Skin of body (tissue), 2 donors: ENCODE measurements around the gene PER1. TPM values are rescaled to one million over a fixed set of nuclear protein-coding genes. Genes with fewer than 3 reads are reported as not detected.
"Not testable (repeated sequence)": the region's sequence is repeated elsewhere in the genome, so short reads cannot be mapped to it uniquely, and the experiment has no call there.

Experiments used
- DNase-seq: peaks from one replicate; lab custom pipeline; 2025; lab: John Stamatoyannopoulos, UW
- total RNA-seq: library from RNA; depleted of rRNA; stranded (reverse); fragments of >200 nt; gene quantifications from one replicate; pipeline ENCODE4 v1.2.3, GENCODE V29; 2014

PER1 gene
- total RNA-seq, 1 donor from 2014 or later = 83.5 TPM

- DNase-seq = no peak
Observed at GRCh38 chr17:8120520-8121406, 31.4 kb downstream of the PER1 start.

GRCh38 chr17:8119581-8120519 is 32.4 kb downstream of the PER1 start:
- peak; percentile 94 for DNase-seq

DNA sequence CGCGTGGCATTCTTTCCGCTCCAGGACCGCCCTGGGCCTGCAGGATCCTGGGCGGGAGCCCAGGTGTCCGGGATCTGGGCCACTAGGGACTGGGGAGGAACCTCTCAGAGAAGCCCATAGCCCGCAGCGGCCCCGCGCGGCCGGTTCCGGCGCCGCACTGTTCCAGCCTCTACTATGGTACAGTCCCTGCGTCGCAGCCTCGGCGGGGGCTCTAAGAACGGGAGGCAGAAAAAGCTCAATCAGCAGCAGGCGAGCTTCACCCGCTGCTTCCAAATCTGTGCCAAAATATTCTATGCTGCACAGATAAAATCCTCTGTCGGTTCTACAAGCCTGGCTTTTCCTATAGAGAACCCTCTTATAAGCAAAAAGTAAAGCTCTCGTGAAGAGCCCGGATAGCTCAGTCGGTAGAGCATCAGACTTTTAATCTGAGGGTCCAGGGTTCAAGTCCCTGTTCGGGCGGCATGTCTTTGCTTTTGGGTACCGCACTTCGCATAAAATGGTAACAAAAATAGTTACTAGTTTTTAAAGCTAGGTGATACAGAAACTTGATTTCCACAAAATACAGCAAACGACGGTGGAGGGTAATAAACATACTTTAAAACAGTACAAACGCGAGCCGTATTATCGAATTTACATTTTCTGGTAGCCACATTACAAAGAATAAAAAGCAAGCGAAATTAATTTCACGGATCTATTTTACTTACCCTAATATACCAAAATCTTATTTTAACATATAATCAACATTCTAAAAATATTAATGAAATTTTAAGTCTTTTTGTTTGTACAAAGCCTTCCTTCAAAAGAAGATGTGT is 33.2 kb downstream of the PER1 start:
- DNase-seq = peak; percentile 95

DNA sequence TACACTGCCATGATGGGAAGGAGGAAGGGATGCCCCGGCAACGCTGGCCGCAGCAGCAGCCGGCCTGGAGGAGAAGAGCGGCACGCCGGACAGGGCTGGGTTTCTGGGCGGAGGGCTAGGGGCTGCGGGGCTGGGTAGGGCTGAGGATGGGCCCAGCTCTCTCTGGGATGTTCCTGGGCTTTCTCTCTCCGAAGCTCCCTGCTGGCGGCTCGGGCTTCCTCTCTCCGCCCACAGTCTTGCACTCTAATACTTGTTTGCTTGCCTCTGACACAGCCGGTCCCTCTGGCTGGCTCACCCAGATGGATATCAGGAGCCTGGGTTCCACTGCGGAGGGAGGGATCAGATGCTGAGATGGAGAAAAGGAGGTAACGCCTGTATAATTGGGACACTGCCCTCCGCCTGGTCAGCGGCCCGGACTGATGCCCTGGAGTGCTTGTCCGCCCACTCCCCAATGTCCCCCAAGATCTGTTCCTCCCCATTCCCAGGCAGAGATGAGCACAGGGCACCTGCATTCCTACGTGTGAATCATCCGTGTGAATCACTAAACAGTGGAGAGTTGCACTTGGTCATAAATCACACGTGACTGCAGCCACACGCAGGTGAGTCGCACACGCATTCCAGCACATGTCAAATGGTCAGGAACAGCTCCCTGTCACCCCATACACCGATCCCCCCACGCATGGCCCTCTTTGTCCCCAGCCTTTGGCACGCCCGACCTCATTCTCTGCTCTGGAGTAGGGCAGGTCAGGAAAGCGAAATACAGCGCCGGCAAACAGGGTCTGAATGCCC is 34.0 kb downstream of the PER1 start, which contains the start of gene ALOXE3:
ALOXE3 (minus strand) TSS at position 535 of the 789 bp plus-strand sequence; CDS start at position 11, 524 bp downstream.
- DNase-seq = no peak

DNA sequence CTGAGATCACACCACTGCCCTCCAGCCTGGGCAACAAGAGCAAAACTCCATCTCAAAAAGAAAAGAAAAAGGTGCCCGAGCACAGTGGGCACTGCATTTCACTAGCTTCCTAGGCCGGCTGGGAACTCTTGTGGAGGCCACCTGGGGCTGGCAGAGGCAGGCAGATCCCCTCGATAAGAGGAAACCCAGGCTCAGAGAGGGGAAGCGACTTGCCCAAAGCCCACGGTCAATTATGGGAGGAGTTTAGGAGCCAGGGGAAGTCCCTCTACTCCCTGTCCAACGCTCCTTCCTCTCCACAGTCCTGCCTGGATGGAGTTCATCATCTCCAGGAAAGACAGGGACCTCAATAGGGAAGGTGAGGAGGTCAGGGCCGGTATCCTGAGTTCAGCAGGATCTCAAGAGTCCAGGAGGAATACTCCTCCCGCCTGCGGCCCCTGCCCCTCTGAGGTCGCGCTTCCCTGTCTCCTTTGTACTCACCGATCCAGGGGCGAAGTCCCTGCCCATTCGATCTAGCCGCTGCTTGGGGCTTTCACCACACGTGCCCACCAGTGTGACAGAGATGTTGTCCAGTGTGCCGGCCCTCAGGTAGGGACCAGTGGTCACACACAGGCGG is 34.7 kb downstream of the PER1 start:
- DNase-seq = no peak

GRCh38 chr17:8116776-8117175 is 35.4 kb downstream of the PER1 start:
- DNase-seq = no peak

DNA sequence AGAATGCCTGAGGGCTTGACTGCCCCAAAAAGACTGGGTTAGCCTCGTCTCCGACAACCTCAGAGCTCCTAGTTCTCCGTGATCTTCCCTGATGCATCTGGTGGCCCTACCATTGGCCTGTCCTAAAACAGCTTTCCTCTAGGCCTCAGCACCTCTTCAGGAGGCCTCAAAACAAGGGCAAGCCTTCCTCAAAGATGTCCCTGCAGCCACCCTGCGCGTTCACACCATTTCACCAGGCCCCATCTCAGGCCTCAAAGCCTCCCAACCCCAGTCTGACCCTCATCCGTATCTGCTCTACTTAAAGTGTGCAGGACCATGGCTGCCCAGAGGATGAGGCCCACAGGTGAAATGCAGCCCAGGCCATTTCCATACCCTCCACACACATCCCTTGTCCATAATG is 41.3 kb downstream of the PER1 start:
- no peak for DNase-seq

DNA sequence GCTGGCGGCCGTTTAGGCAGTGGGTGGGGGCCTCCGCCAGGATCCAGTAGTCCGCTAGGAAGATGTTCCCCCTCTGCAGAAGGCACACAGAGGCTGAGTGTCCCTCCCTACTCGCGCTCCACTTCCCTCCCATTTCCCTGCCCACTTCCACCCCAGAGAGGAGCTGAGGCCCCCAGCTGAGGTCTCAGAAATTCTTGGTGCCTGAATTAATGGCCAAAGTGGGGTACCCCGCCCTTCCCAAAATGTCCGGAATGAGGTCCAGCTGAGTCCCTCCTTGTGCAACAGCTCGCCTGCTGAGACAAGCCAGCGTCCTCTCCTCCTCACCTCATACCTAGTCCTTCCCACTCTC is 41.8 kb downstream of the PER1 start:
- DNase-seq = no peak

DNA sequence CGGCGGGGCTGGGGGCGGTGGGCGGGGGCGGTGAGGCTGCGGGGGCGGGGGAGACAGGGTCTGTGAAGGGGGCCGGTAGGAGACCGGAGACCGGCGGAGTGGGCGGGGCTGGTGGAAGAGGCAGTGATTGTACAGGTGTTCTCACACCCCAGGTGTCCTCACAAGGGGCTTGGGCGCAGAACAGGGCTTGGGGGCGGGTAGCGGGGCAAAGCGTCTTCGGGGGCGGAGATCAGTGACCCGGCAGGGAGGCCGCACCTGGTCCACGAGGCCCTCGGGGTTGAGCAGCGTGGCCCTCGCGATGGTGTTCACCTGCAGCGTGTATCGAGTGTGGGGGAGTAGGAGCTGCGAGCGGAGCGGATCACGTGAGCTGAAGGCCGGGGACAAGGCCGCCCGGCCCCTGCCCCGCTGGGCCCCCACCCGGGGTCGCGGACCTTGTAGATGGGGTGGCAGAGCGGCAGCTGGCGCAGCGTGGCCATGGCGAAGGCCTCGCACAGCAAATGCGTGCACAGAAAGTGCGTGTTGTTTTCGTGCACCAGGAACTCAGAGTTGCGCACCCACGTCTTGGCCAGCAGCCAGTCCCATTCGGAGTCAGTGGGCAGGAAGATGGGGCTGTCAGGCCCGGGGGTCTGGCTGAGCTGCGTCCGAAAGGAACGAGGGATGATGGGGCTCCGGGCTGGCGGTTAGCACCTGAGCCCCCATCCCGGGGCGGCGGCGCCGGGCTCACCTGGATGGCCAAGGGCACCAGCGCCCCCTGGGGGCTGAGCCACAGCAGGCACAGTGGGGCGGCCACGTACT is 42.3 kb downstream of the PER1 start:
- DNase-seq = no peak

DNA sequence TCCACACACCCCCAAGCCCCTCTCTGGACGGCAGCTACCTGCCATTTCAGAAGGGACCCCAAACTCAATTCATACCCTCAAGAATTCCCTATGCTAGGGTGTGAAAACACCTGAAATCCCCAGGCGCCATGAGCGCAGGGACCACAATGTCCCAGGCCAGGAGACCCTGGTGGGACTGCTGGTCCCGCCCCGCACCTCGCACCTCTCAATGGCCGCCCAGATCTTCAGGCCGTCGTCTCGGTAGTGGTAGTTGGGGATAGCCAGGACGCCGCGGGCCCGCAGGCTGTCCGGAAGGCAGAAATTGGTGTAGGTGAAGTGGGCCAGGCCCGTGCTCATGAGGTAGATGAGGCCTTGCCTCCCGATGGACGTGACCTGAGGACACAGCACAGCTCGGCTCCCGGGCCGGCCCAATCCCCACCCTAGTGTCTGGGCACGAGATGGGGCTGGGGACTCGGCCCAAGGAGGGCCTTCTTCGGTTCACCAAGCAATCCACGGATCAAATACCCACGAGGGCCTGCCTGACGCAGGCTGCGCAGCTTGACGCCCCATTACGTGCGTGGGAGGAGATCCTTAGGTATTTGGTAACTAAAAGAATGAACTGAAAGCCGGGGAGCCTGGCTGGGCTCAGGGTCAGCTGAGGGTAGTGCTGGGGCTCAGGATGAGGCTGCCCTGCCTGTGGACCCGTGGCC is 43.1 kb downstream of the PER1 start:
- DNase-seq = no peak

GRCh38 chr17:8106980-8107379 is 45.2 kb downstream of the PER1 start:
- not testable (repeated sequence) for DNase-seq

DNA sequence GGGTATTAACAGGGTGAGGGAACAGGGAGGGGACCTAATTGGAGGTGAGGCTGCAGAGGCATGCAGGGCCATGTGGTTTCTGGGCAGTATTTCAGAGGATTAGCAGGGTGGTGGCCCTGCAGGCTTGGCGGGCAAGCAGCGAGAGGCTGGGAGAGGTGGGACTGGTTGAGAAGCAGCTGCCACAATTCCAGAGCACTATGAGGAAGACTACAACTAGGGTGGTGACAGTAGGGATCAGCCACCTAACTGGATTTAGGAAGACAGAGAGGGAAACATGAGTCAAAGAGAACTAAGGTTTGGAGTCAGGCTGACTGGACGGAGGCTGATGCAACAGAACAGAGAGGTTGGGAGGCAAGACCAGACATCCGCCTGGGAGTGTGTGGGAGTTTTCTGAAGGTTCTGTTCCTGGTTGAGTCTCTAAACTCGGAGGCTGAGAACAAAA is 46.2 kb downstream of the PER1 start:
- no peak for DNase-seq

DNA sequence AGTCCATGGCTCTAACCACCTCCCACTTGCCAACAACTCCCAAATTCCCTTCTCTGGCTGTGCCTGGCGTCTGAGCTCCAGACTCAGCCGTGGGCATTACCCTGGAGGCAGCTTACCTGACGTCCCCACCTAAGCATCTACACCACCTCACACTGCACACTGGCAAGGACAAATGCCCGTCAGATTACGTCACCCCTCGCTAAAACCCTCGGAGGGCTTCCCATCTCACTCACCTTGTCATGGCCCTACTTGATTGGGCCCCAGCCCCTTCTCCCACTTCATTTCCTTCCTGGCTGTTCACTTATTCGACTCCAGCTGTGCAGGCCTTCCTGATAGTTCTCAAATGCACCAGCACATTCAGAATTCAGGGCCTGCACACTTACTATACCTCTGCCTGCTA is 47.3 kb downstream of the PER1 start:
- DNase-seq = no peak

- no peak for DNase-seq
Observed at GRCh38 chr17:8103549-8103948, 48.7 kb downstream of the PER1 start.

- DNase-seq = no peak
Observed at GRCh38 chr17:8101721-8102120, 50.5 kb downstream of the PER1 start.

DNA sequence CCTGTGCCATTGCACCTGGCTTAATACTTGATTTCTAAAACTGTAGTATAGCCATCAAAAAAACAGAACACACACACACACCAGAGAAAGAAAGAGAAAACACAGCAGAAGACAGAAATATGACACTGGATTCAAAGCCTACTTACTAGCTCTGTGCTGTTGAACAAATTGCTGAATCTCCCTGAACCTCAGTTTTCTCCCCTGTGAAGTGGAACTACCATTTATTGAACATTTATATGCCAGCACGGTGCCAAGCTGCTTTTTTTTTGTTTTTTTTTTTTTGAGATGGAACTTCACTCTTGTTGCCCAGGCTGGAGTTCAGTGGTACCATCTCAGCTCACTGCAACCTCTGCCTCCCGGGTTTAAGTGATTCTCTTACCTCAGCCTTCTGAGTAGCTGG is 51.4 kb downstream of the PER1 start:
- no peak for DNase-seq

DNA sequence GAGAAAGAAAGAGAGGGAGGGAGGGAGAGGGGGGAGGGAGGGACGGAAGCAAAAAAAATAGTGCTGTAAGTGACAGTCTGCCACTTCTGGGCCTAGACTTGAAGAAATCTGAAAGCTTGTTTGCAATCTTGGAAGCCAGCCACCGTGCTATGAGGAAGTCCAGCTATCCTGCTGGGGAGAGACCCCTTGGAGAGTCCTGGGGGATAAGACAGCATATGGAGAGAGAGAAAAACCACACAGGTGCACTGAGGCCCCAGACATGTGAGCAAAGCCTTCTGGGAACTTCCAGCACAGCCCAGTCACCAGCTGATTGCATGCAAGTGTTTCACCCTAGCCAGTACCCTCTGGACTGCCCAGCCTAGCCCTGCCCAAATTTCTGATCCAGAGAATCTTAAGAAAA is 52.1 kb downstream of the PER1 start:
- no peak for DNase-seq

- DNase-seq = no peak
Observed at GRCh38 chr17:8096541-8096940, 55.7 kb downstream of the PER1 start.

GRCh38 chr17:8095361-8095760 is 56.8 kb downstream of the PER1 start:
- no peak for DNase-seq
